GM23338 (cell line): ENCODE data around the gene REPIN1.

Experiments used
- CREB1 ChIP-seq: fragments of 250-450 bp; sonication (Bioruptor Pico); IDR thresholded peaks from 2 replicates; pipeline ENCODE4 v1.5.0; 2020; ENCODE audit warnings: low read depth, mild to moderate bottlenecking, moderate library complexity
- EZH2 ChIP-seq: fragments of 200-600 bp; sonication (generic); IDR thresholded peaks from one replicate; pipeline ENCODE4 v1.8.0; 2017; ENCODE audit warnings: antibody characterized with exemption, mild to moderate bottlenecking, low read depth; ENCODE audit not compliant: unreplicated experiment
- POLR2AphosphoS5 ChIP-seq: IDR thresholded peaks from 2 replicates; pipeline ENCODE4 v1.6.1; 2016; ENCODE audit warnings: antibody characterized with exemption, low read depth
- ZNF331 ChIP-seq: fragments of 250-450 bp; sonication (Bioruptor Pico); IDR thresholded peaks from 2 replicates; pipeline ENCODE4 v1.5.0; 2020; ENCODE audit warnings: low read depth, mild to moderate bottlenecking, moderate library complexity
- TF ChIP-seq, protein P1 (sequence below), 2 experiments: fragments of 200-600 bp in 1 of 2; sonication (generic) in 1 of 2; conservative IDR thresholded peaks; 2 replicates each; pipeline versions ENCODE4 v1.5.1 to v1.6.1; 2016 to 2017; ENCODE audit warnings: antibody characterized with exemption in 2 of 2, low read depth in 2 of 2, mild to moderate bottlenecking in 2 of 2, moderate library complexity in 1 of 2
- TF ChIP-seq, protein P2 (sequence below): fragments of 250-450 bp; sonication (Bioruptor Pico); IDR thresholded peaks from 2 replicates; pipeline ENCODE4 v1.5.0; 2020; ENCODE audit warnings: mild to moderate bottlenecking, moderate library complexity

DNA sequence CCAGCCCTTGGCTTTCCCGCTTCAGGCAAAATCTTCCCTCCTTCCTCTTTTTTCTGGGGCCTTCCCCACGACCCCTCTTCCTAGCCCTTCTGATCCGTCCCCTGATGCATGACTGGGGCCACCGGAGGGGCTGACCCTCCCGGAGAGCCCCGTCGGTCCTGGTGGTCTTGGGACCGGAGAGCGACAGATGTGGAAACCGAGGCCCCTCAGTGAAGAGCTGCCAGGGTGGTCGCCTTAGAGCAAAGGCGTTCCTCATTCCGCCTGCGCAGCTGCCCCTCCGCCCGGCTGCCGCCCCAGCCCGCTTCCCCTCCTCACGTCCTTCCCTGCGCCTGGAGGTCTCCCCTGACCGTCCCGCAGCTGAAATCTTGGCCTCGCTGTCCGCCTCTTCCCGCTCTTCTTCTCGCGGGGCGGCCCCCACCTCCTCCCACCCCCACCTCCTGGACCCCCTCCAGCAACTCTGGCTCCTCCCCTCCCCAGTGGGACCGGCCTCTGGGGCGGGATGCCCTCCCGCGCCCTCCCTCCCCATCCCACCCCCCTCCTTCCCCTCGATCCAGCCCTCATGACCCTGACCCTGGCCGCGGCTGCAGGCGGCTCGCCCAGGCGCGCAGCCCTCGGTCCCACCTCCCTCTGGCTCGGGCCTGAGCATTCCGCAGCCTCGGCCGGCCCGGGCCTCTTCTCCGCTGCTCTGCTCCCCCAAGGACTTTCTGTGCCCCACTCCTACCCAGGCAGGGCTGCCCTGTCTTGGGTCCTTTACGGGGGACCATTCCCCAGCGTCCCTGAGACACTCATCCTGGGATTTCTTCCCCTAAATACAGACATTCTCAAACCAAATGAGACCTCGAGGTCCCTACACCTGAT is 27.1 kb upstream of the REPIN1 start, which contains the start of gene RARRES2:
- TF ChIP-seq EZH2 (no peak), POLR2AphosphoS5 (peak; percentile 53), CREB1 (no peak), ZNF331 (CRISPR knock-in tag) (no peak)
- TF ChIP-seq, protein P1, sequence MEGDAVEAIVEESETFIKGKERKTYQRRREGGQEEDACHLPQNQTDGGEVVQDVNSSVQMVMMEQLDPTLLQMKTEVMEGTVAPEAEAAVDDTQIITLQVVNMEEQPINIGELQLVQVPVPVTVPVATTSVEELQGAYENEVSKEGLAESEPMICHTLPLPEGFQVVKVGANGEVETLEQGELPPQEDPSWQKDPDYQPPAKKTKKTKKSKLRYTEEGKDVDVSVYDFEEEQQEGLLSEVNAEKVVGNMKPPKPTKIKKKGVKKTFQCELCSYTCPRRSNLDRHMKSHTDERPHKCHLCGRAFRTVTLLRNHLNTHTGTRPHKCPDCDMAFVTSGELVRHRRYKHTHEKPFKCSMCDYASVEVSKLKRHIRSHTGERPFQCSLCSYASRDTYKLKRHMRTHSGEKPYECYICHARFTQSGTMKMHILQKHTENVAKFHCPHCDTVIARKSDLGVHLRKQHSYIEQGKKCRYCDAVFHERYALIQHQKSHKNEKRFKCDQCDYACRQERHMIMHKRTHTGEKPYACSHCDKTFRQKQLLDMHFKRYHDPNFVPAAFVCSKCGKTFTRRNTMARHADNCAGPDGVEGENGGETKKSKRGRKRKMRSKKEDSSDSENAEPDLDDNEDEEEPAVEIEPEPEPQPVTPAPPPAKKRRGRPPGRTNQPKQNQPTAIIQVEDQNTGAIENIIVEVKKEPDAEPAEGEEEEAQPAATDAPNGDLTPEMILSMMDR (conservative IDR thresholded peaks at IDR 0.05; ENCODE audit: low read depth in 2 of 2): no peak
- TF ChIP-seq, protein P2, sequence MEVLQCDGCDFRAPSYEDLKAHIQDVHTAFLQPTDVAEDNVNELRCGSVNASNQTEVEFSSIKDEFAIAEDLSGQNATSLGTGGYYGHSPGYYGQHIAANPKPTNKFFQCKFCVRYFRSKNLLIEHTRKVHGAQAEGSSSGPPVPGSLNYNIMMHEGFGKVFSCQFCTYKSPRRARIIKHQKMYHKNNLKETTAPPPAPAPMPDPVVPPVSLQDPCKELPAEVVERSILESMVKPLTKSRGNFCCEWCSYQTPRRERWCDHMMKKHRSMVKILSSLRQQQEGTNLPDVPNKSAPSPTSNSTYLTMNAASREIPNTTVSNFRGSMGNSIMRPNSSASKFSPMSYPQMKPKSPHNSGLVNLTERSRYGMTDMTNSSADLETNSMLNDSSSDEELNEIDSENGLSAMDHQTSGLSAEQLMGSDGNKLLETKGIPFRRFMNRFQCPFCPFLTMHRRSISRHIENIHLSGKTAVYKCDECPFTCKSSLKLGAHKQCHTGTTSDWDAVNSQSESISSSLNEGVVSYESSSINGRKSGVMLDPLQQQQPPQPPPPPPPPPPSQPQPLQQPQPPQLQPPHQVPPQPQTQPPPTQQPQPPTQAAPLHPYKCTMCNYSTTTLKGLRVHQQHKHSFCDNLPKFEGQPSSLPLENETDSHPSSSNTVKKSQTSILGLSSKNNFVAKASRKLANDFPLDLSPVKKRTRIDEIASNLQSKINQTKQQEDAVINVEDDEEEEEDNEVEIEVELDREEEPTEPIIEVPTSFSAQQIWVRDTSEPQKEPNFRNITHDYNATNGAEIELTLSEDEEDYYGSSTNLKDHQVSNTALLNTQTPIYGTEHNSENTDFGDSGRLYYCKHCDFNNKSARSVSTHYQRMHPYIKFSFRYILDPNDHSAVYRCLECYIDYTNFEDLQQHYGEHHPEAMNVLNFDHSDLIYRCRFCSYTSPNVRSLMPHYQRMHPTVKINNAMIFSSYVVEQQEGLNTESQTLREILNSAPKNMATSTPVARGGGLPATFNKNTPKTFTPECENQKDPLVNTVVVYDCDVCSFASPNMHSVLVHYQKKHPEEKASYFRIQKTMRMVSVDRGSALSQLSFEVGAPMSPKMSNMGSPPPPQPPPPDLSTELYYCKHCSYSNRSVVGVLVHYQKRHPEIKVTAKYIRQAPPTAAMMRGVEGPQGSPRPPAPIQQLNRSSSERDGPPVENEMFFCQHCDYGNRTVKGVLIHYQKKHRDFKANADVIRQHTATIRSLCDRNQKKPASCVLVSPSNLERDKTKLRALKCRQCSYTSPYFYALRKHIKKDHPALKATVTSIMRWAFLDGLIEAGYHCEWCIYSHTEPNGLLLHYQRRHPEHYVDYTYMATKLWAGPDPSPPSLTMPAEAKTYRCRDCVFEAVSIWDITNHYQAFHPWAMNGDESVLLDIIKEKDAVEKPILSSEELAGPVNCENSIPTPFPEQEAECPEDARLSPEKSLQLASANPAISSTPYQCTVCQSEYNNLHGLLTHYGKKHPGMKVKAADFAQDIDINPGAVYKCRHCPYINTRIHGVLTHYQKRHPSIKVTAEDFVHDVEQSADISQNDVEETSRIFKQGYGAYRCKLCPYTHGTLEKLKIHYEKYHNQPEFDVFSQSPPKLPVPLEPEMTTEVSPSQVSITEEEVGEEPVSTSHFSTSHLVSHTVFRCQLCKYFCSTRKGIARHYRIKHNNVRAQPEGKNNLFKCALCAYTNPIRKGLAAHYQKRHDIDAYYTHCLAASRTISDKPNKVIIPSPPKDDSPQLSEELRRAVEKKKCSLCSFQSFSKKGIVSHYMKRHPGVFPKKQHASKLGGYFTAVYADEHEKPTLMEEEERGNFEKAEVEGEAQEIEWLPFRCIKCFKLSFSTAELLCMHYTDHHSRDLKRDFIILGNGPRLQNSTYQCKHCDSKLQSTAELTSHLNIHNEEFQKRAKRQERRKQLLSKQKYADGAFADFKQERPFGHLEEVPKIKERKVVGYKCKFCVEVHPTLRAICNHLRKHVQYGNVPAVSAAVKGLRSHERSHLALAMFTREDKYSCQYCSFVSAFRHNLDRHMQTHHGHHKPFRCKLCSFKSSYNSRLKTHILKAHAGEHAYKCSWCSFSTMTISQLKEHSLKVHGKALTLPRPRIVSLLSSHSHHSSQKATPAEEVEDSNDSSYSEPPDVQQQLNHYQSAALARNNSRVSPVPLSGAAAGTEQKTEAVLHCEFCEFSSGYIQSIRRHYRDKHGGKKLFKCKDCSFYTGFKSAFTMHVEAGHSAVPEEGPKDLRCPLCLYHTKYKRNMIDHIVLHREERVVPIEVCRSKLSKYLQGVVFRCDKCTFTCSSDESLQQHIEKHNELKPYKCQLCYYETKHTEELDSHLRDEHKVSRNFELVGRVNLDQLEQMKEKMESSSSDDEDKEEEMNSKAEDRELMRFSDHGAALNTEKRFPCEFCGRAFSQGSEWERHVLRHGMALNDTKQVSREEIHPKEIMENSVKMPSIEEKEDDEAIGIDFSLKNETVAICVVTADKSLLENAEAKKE (CRISPR knock-in tag): no peak
